H1 (cell line): ENCODE data around the gene GNG12. TPM values are rescaled to one million over a fixed set of nuclear protein-coding genes. Genes with fewer than 3 reads are reported as not detected.

Experiments
- CREB1 ChIP-seq: IDR thresholded peaks from 2 replicates; pipeline ENCODE4 v1.6.1; 2012; ENCODE audit warnings: inconsistent platforms
- POLR2AphosphoS5 ChIP-seq: IDR thresholded peaks from 2 replicates; pipeline ENCODE4 v1.6.1; 2011; ENCODE audit warnings: low read depth, low read length
- TBP ChIP-seq: IDR thresholded peaks from 2 replicates; pipeline ENCODE4 v1.6.1; 2011; ENCODE audit warnings: low read depth, low read length, improper control_type of control experiment
- polyA plus RNA-seq, 7 experiments: library from polyadenylated mRNA; depleted of rRNA in 3 of 7; stranded (reverse) in 5 of 7; unstranded in 2 of 7; fragments of >200 nt in 5 of 7; fragments of 200-250 nt in 2 of 7; gene quantifications; 1 replicate in 5 of 7; 2 replicates in 1 of 7; 4 replicates in 1 of 7; pipeline versions ENCODE4 v1.2.1 to v1.2.3, GENCODE V29; 2011 to 2013; ENCODE audit warnings: missing spikeins in 2 of 7, mixed read lengths in 2 of 7
- total RNA-seq: library from RNA; stranded (reverse); fragmentation: NEBNext Ultra II Directional; extraction: Animal tissue kit (Norgen Biotek cat#: 25700); gene quantifications from 2 replicates; pipeline ENCODE4 v1.2.1, GENCODE V29; 2021

GNG12 gene
- total and polyA plus RNA-seq, 2 of the 8 experiments (the other 6 are each of a cell fraction or from before 2014, with no cell fraction given) = 11.4 to 35.8 TPM

DNA sequence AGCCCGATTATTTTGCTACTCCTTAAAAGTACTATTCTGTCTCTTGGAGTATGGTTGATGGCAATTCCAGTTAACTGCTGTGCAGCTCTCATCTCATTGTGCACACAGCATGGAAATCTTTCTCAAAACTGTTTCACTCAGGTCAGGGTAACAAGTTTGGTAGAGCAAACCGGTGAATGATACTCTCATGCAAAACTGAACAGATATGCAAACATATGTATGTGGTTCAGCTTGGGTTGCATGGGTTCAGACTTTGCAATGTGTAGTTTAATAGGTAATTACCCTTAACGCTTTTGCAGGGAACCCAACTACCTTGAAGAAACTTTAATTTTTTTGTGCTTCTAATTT is 146.1 kb downstream of the GNG12 start (continued):
- TF ChIP-seq POLR2AphosphoS5 = no peak
- TF ChIP-seq CREB1 = no peak
- TF ChIP-seq TBP = no peak
